GM12891 (cell line): Measurements from ENCODE around the gene KRTAP5-8.
"Not testable (repeated sequence)": the region's sequence is repeated elsewhere in the genome, so short reads cannot be mapped to it uniquely, and the experiment has no call there.

Experiments used
- DNase-seq: peaks from one replicate; pipeline ENCODE4 v3.0.0; 2011; ENCODE audit warnings: low spot score; ENCODE audit not compliant: insufficient read length
- FAIRE-seq: peaks from 2 replicates; lab custom pipeline; 2011; peaks lifted over from hg19 to GRCh38; lab: Jason Lieb, UNC
- PAX5 ChIP-seq: IDR thresholded peaks from 2 replicates; pipeline ENCODE4 v1.6.1; 2011; ENCODE audit warnings: low read length, moderate library complexity, mild to moderate bottlenecking; ENCODE audit not compliant: insufficient read depth, severe bottlenecking
- POLR2A ChIP-seq: IDR thresholded peaks from 2 replicates; pipeline ENCODE4 v1.6.1; 2011; ENCODE audit warnings: low read depth, low read length, control low read depth
- POLR2AphosphoS5 ChIP-seq: IDR thresholded peaks from 2 replicates; pipeline ENCODE4 v1.6.1; 2011; ENCODE audit warnings: low read depth, low read length, control low read depth
- POU2F2 ChIP-seq: IDR thresholded peaks from 2 replicates; pipeline ENCODE4 v1.6.1; 2011; ENCODE audit warnings: low read depth, mild to moderate bottlenecking, control low read depth, low read length, moderate library complexity
- SPI1 ChIP-seq: IDR thresholded peaks from 2 replicates; pipeline ENCODE4 v1.6.1; 2011; ENCODE audit warnings: low read depth, low read length, control low read depth
- TAF1 ChIP-seq: IDR thresholded peaks from 2 replicates; pipeline ENCODE4 v1.6.1; 2011; ENCODE audit warnings: low read depth, low read length, control low read depth

The KRTAP5-8 gene

GRCh38 chr11:71505781-71506180 is 32.0 kb upstream of the KRTAP5-8 start:
- DNase-seq (no peak), FAIRE-seq (no peak)
- TF ChIP-seq SPI1 = no peak

- FAIRE-seq (no peak), DNase-seq (no peak)
- TF ChIP-seq PAX5 (no peak), SPI1 (no peak), TAF1 (no peak), POLR2AphosphoS5 (no peak), POLR2A (no peak), POU2F2 (no peak)
Observed at GRCh38 chr11:71507102-71507501, 30.7 kb upstream of the KRTAP5-8 start.

- TF ChIP-seq SPI1 = no peak
- no peak for TF ChIP-seq PAX5
- no peak for TF ChIP-seq POLR2A
- no peak for TF ChIP-seq TAF1
- TF ChIP-seq POU2F2 = no peak
- no peak for TF ChIP-seq POLR2AphosphoS5
- FAIRE-seq (no peak), DNase-seq (no peak)
Observed at GRCh38 chr11:71518506-71519471, 19.0 kb upstream of the KRTAP5-8 start.

GRCh38 chr11:71519546-71519945 is 18.3 kb upstream of the KRTAP5-8 start:
- FAIRE-seq (no peak), DNase-seq (no peak)
- no peak for TF ChIP-seq POU2F2
- no peak for TF ChIP-seq PAX5
- TF ChIP-seq POLR2A = no peak

GRCh38 chr11:71525188-71525937 is 12.5 kb upstream of the KRTAP5-8 start:
- FAIRE-seq (no peak), DNase-seq (no peak)
- TF ChIP-seq PAX5 = no peak
- TF ChIP-seq POU2F2 = no peak
- no peak for TF ChIP-seq TAF1
- no peak for TF ChIP-seq POLR2AphosphoS5
- no peak for TF ChIP-seq POLR2A
- no peak for TF ChIP-seq SPI1

- TF ChIP-seq POU2F2 (no peak), SPI1 (no peak), POLR2A (no peak), POLR2AphosphoS5 (no peak), PAX5 (no peak), TAF1 (no peak)
- DNase-seq = no peak
- no peak for FAIRE-seq
Observed at GRCh38 chr11:71525938-71526495, 11.8 kb upstream of the KRTAP5-8 start.

GRCh38 chr11:71526796-71527575 is 10.8 kb upstream of the KRTAP5-8 start, which contains the start of gene KRTAP5-7:
Gene KRTAP5-7 (plus strand): TSS chr11:71527267. CDS start chr11:71527301, 34 bp downstream.
- DNase-seq, FAIRE-seq: not testable (repeated sequence)

GRCh38 chr11:71527576-71528210 is 10.1 kb upstream of the KRTAP5-8 start:
- DNase-seq = no peak
- FAIRE-seq = no peak
- TF ChIP-seq PAX5 = no peak
- TF ChIP-seq SPI1 = no peak
- no peak for TF ChIP-seq POLR2A
- TF ChIP-seq POLR2AphosphoS5 = no peak
- no peak for TF ChIP-seq TAF1
- TF ChIP-seq POU2F2 = no peak

GRCh38 chr11:71530602-71531001 is 7.2 kb upstream of the KRTAP5-8 start:
- TF ChIP-seq POU2F2 (no peak), PAX5 (no peak), POLR2A (no peak), TAF1 (no peak), SPI1 (no peak), POLR2AphosphoS5 (no peak)
- DNase-seq (no peak), FAIRE-seq (no peak)
